ENCODE data around the gene ZNF775. TPM values are rescaled to one million over a fixed set of nuclear protein-coding genes. Genes with fewer than 3 reads are reported as not detected.

Gene ZNF775
- total RNA-seq, 4 donors from 2014 or later: 1.2 to 2.3 (median 1.8) TPM

DNA sequence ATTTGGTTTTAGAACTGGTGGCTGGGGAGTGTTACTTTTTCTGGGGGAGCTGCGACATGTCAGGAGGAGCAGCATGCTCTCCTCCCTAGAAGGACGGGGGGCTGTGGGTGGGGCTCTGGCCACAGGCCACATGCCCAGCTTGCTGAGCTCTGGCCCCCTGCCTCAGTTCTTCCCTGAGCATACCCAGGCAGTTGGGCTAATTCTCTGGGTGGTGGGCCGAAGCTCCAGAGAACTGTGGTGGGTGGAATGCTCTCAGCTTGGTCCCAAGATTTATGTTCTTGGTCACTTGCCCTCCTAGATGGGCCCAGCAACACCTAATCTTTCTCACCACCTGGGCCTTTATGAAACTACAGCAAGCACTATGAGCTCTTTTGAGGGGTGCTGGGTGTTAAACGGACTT is 5.1 kb upstream of the ZNF775 start:
- peak overlapping the region in 1 of 4 donors; percentile 35 for H3K4me3 ChIP-seq
- 71 to 77% methylated on average over 1 to 4 of the region's 4 CpGs for WGBS, 2 donors
- no peak for TF ChIP-seq POLR2A (IDR thresholded peaks at IDR 0.05)
- TF ChIP-seq, protein P1, sequence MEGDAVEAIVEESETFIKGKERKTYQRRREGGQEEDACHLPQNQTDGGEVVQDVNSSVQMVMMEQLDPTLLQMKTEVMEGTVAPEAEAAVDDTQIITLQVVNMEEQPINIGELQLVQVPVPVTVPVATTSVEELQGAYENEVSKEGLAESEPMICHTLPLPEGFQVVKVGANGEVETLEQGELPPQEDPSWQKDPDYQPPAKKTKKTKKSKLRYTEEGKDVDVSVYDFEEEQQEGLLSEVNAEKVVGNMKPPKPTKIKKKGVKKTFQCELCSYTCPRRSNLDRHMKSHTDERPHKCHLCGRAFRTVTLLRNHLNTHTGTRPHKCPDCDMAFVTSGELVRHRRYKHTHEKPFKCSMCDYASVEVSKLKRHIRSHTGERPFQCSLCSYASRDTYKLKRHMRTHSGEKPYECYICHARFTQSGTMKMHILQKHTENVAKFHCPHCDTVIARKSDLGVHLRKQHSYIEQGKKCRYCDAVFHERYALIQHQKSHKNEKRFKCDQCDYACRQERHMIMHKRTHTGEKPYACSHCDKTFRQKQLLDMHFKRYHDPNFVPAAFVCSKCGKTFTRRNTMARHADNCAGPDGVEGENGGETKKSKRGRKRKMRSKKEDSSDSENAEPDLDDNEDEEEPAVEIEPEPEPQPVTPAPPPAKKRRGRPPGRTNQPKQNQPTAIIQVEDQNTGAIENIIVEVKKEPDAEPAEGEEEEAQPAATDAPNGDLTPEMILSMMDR (IDR thresholded peaks at IDR 0.05): no peak
- peaks cover 14 to 43% (median 18%) of the 10 kb centered on the region in 3 donors for H3K36me3 ChIP-seq
- no peak for DNase-seq
- no peaks in the 10 kb centered on the region for H3K9me3 ChIP-seq
- peak overlapping the region in 3 of 4 donors; percentile 62 to 74 (median 68) for H3K27ac ChIP-seq
- H3K27me3 ChIP-seq: no peaks in the 10 kb centered on the region
- H3K4me1 ChIP-seq: peaks cover 46 to 81% (median 52%) of the 10 kb centered on the region in 3 donors
- intact Hi-C loops (cut with DNase I): no loop called here

DNA sequence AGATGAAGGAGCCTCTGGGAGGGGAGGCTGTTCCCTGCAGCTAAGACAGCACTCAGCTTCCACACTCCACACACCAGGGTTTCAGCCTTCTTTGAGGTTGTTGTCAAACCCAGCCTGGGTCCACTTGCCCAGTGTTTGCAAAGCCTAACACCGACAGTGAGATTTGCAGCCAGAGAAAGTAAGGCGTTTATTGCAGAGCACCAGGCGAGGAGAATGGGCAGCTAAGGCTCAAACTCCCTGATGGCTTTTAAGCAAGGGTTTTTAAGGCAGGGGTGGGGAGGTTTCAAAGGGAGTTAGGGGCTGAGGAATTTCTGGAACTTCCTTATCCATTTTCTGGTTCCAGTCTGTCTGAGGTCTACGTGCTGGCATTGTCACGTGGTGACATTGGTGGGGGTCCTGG is 4.7 kb upstream of the ZNF775 start:
- no peak for TF ChIP-seq POLR2A (IDR thresholded peaks at IDR 0.05)
- TF ChIP-seq, protein P1 (IDR thresholded peaks at IDR 0.05): no peak
- H3K4me3 ChIP-seq: no peak overlapping the region
- no peaks in the 10 kb centered on the region for H3K9me3 ChIP-seq
- no peak for DNase-seq
- 96 to 98% methylated on average over 3 to 5 of the region's 5 CpGs for WGBS, 2 donors
- H3K27ac ChIP-seq: no peak overlapping the region
- peaks cover 46 to 79% (median 51%) of the 10 kb centered on the region in 3 donors for H3K4me1 ChIP-seq
- H3K36me3 ChIP-seq: peaks cover 14 to 43% (median 18%) of the 10 kb centered on the region in 3 donors
- intact Hi-C loops (cut with DNase I): no loop called here
- H3K27me3 ChIP-seq: no peaks in the 10 kb centered on the region

DNA sequence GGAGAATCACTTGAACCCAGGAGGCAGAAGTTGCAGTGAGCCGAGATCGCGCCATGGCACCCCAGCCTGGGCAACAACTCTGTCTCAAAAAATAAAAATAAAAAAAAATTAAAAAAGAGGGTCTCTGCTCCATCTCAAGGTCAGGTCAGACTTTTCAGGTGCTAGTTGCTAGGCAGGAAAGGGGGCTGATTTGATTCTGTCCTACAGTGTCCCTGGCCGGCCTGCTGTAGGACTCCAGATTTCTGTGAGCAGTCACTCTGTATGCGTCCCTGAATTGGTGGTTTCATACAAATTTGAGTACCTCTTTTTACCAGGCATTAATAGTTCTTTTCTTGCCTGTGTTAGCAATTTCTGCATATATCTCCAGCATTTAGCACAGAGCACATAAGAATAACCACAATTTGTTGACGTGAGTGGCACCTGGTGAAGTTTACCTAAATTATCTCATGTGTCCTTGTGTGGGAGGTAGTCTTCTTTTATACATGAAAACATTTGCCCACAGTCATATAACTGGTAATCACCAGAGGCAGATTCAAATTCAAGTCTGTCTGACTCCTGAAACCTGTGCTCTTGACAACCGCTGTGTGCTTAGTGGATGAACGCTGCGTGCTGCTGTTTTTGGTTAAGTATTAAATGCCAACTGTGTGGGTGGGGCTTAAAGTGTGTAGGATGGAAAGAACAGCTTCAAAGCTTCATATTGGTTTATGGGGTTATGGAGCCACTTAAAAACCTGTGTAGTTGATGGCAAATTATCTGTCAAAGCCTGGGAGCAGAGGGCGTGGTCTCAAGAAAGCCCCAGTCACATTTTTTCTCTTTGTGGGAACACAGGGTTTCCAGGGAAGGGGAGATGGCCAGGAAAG is 3.2 kb upstream of the ZNF775 start:
- WGBS, 2 donors: 73 to 79% methylated on average over 10 of the region's 10 CpGs
- Histone ChIP-seq H3K36me3 (peaks cover 14 to 39% (median 18%) of the 10 kb centered on the region in 3 donors), H3K9me3 (no peaks in the 10 kb centered on the region), H3K27ac (no peak overlapping the region), H3K27me3 (no peaks in the 10 kb centered on the region), H3K4me1 (peaks cover 43 to 79% (median 45%) of the 10 kb centered on the region in 3 donors), H3K4me3 (no peak overlapping the region)
- TF ChIP-seq, protein P1 (IDR thresholded peaks at IDR 0.05): no peak
- TF ChIP-seq POLR2A (IDR thresholded peaks at IDR 0.05): no peak
- intact Hi-C loops (cut with DNase I): no loop called here
- no peak for DNase-seq

DNA sequence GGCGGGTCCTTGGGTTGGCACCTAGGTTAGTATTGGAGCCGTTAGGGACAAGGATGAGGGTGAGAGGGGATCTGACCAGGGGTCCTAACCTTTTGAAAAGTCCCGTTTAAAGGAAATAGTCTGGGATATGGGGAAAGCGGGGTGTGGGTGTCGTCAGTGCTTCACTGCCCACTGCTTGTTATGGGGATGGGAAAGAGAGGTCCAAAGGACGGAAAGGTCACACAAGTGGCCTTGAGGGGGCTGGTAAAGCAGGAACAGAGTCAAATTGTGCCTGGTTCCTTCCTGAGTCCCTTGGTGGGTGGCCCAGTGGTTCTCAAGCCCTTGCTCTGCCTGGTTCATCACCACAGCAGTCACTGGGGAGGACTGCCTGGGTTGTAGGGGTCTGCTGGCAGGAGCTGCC is 2.6 kb upstream of the ZNF775 start:
- no peak for TF ChIP-seq POLR2A (IDR thresholded peaks at IDR 0.05)
- TF ChIP-seq, protein P1 (IDR thresholded peaks at IDR 0.05): no peak
- Histone ChIP-seq H3K4me1 (peaks cover 37 to 79% (median 39%) of the 10 kb centered on the region in 3 donors), H3K36me3 (peaks cover 13 to 32% (median 13%) of the 10 kb centered on the region in 3 donors), H3K4me3 (no peak overlapping the region), H3K27ac (peak overlapping the region in 1 of 4 donors; percentile 90), H3K9me3 (no peaks in the 10 kb centered on the region), H3K27me3 (no peaks in the 10 kb centered on the region)
- no peak for DNase-seq
- WGBS, 2 donors: 75 to 78% methylated on average over 6 of the region's 6 CpGs
- intact Hi-C loops (cut with DNase I): no loop called here

DNA sequence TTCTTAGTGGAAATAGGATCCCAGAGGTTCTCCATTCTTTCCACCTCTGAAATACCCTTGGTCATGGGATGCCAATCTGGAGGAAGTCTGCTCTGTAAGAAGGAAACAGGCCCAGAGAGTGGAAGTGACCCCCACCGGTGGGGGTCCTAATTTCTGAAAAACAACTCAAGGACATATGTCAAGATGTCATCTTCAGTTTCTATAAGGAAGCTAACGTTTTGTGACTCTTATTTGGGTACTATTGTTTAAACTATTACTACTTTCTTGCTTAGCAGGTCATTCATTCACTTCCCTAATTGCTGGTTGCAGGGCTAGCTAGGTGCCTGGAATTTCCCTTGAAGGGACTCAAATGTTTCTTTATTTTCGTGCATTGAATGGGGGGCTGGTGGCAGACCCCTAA is 1.9 kb upstream of the ZNF775 start:
- intact Hi-C loops (cut with DNase I): no loop called here
- no peak for DNase-seq
- peaks cover 37 to 79% (median 39%) of the 10 kb centered on the region in 3 donors for H3K4me1 ChIP-seq
- TF ChIP-seq POLR2A (IDR thresholded peaks at IDR 0.05): no peak
- H3K27ac ChIP-seq: peak overlapping the region in 1 of 4 donors; percentile 90
- H3K36me3 ChIP-seq: peaks cover 6 to 26% (median 9%) of the 10 kb centered on the region in 3 donors
- 32 to 39% methylated on average over 3 of the region's 3 CpGs for WGBS, 2 donors
- no peaks in the 10 kb centered on the region for H3K9me3 ChIP-seq
- H3K27me3 ChIP-seq: no peaks in the 10 kb centered on the region
- H3K4me3 ChIP-seq: no peak overlapping the region

Data from esophagus squamous epithelium (tissue), 5 donors.